SK-N-SH treated with all-trans-retinoic acid at 6 μM for 48 hours (cell line): ENCODE results near the gene CNGA2.

ENCODE experiments used
- BACH2 ChIP-seq: fragments of 250-450 bp; sonication (Bioruptor Pico); IDR thresholded peaks from 2 replicates; pipeline ENCODE4 v1.9.0; 2021; ENCODE audit warnings: mild to moderate bottlenecking, borderline replicate concordance
- CREB5 ChIP-seq: fragments of 250-450 bp; sonication (Bioruptor Pico); IDR thresholded peaks from 2 replicates; pipeline ENCODE4 v1.5.1; 2020; ENCODE audit warnings: low read depth, mild to moderate bottlenecking, moderate library complexity
- ISL1 ChIP-seq: fragments of 250-450 bp; sonication (Bioruptor Pico); IDR thresholded peaks from 2 replicates; pipeline ENCODE4 v2.1.2; 2022; ENCODE audit warnings: mild to moderate bottlenecking, moderate library complexity
- POU6F1 ChIP-seq: fragments of 250-450 bp; sonication (Bioruptor Pico); IDR thresholded peaks from 2 replicates; pipeline ENCODE4 v1.8.0; 2021; ENCODE audit warnings: low read depth, mild to moderate bottlenecking, moderate library complexity, borderline replicate concordance
- PPARA ChIP-seq: fragments of 250-450 bp; sonication (Bioruptor Pico); IDR thresholded peaks from 2 replicates; pipeline ENCODE4 v1.5.0; 2020; ENCODE audit warnings: mild to moderate bottlenecking, borderline replicate concordance
- RARB ChIP-seq: fragments of 250-450 bp; sonication (Bioruptor Pico); IDR thresholded peaks from 2 replicates; pipeline ENCODE4 v1.8.0; 2021; ENCODE audit warnings: mild to moderate bottlenecking, moderate library complexity
- TCF4 ChIP-seq: fragments of 250-450 bp; sonication (Bioruptor Pico); IDR thresholded peaks from 2 replicates; pipeline ENCODE4 v1.8.0; 2021; ENCODE audit warnings: mild to moderate bottlenecking, moderate library complexity, borderline replicate concordance
- ZC3H10 ChIP-seq: fragments of 250-450 bp; sonication (Bioruptor Pico); IDR thresholded peaks from 2 replicates; pipeline ENCODE4 v1.5.1; 2021; ENCODE audit warnings: mild to moderate bottlenecking, moderate library complexity
- ZFP30 ChIP-seq: fragments of 450-650 bp; formaldehyde crosslinking; IDR thresholded peaks from 2 replicates; pipeline ENCODE4 v1.5.0; 2022; ENCODE audit warnings: mild to moderate bottlenecking, moderate library complexity
- ZNF565 ChIP-seq: fragments of 450-650 bp; formaldehyde crosslinking; conservative IDR thresholded peaks from 2 replicates; pipeline ENCODE4 v1.5.0; 2020; ENCODE audit warnings: low read depth, mild to moderate bottlenecking, moderate library complexity
- ZNF8 ChIP-seq: fragments of 450-650 bp; formaldehyde crosslinking; IDR thresholded peaks from 2 replicates; pipeline ENCODE4 v1.5.0; 2020; ENCODE audit warnings: mild to moderate bottlenecking, moderate library complexity
- TF ChIP-seq, protein P1 (sequence below): fragments of 250-450 bp; sonication (Bioruptor Pico); IDR thresholded peaks from 2 replicates; pipeline ENCODE4 v1.8.0; 2020; ENCODE audit warnings: mild to moderate bottlenecking, moderate library complexity, borderline replicate concordance

DNA sequence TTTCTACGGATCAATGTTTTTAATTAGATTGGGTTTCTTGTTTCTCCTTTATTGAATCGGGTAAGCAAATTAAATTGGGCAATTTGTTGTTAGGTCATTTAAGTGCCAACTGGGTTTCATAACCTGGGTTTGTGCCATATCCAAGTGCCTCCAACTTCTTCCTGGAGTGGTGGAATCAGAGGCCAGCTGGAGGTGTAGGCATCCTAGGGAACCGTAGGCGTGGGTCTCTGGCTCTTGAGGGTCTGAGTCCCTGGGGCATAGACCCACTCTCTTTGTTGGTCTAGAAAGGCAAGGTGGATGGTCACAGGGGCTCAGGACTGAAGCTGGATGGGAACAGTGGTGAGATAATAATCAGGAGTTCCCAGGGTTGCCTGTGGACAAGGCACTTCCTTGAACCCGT lies 18.3 kb downstream of the CNGA2 start:
- TF ChIP-seq POU6F1 (CRISPR knock-in tag) (no peak), RARB (CRISPR knock-in tag) (no peak), ZNF8 (CRISPR knock-in tag) (no peak), PPARA (CRISPR knock-in tag) (no peak), TCF4 (CRISPR knock-in tag) (no peak), ZNF565 (CRISPR knock-in tag) (no peak), ISL1 (CRISPR knock-in tag) (no peak), CREB5 (CRISPR knock-in tag) (no peak), ZC3H10 (CRISPR knock-in tag) (no peak), ZFP30 (CRISPR knock-in tag) (no peak), BACH2 (CRISPR knock-in tag) (no peak)
- TF ChIP-seq, protein P1, sequence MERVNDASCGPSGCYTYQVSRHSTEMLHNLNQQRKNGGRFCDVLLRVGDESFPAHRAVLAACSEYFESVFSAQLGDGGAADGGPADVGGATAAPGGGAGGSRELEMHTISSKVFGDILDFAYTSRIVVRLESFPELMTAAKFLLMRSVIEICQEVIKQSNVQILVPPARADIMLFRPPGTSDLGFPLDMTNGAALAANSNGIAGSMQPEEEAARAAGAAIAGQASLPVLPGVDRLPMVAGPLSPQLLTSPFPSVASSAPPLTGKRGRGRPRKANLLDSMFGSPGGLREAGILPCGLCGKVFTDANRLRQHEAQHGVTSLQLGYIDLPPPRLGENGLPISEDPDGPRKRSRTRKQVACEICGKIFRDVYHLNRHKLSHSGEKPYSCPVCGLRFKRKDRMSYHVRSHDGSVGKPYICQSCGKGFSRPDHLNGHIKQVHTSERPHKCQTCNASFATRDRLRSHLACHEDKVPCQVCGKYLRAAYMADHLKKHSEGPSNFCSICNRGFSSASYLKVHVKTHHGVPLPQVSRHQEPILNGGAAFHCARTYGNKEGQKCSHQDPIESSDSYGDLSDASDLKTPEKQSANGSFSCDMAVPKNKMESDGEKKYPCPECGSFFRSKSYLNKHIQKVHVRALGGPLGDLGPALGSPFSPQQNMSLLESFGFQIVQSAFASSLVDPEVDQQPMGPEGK = no peak
